Renal cortical epithelial cell (primary cell): ENCODE data around the gene ADRA2B. TPM values are rescaled to one million over a fixed set of nuclear protein-coding genes. Genes with fewer than 3 reads are reported as not detected.
"Not testable (repeated sequence)": the region's sequence is repeated elsewhere in the genome, so short reads cannot be mapped to it uniquely, and the experiment has no call there.

Experiments
- DNase-seq: peaks from one replicate; pipeline ENCODE4 v3.0.0-alpha.2; 2011; ENCODE audit warnings: low read depth
- total RNA-seq: library from RNA; depleted of rRNA; stranded (reverse); fragments of >200 nt; gene quantifications from 2 replicates; pipeline ENCODE4 v1.2.3, GENCODE V29; 2014

ADRA2B gene
- not detected in 2 replicates for total RNA-seq

GRCh38 chr2:96116424-96116878, at the start of gene ADRA2B:
ADRA2B (minus strand) TSS chr2:96116571; CDS start chr2:96116149, 422 bp downstream.
- DNase-seq, result no peak

DNA sequence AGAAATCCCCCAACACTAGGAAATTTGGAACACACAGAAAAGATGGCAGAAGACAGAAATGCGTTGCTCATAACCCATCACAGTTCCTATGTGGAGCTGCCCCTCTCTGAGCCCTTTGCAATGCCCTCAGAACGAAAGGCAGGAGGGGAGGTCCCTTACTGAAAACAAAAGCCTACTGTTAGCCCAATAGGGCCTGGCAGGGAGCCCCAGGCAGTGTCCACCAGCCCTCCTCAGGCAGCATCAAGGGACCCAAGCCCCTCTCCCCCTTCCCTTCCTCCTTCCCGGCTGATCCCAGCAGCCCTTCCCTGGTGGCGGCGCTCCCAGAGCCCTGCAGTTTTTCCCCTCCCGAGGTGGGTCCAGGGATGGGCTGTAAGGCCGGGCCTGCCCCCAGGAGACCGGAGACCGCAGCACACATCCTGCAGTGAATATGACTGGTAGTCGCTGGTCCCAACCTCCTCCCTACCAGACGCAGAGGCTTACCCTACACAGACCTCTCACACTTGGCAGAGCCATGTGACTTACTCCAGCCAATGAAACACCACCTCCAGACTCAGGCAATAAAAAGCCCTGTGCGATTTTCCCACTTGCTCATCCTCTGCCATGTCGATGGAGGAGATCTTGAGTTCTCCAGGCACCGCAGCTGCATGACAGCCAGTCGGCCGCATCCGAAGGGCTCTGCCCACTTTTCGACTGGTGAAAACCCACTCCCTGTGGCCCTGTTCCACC, 48.3 kb upstream of the ADRA2B start:
- no peak for DNase-seq

- no peak for DNase-seq
Observed at GRCh38 chr2:96163768-96164429, 47.5 kb upstream of the ADRA2B start.

DNA sequence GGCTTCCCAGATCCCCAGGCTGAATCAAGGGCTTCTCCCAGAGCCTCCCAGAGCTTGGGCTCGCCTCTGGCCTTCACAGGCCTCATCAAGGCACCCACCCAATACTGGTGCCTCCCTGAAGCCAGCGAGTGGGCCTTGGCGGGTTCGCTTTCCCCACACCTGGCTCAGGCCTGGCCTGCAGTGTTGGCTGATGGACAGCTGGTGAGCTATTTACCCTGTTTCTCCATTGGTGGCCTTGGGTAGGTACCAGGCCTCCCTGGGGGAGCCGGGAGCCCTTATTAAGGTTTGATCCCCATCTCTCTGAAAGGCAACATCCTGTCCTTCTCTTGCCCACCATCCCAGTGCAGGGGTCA, 47.0 kb upstream of the ADRA2B start:
- no peak for DNase-seq

DNA sequence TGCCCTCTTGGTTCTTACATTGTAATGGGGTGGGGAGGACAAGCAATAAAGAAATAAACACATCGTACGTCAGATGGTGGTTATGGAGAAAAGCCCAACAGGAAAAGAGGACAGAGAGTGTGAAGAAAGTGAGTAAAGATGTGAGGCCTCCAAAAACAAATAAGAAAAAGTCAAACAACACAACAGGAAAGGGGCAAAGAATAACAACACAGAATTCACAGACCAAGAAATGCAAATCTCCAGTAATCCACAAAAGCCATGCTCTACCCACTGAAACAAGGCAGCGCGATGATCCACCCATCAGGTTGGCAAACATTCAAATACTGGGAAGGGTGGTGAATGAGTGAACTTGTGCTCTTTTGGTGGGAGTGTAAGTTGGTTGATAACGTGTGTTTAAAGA, 45.5 kb upstream of the ADRA2B start:
- DNase-seq, result no peak

DNA sequence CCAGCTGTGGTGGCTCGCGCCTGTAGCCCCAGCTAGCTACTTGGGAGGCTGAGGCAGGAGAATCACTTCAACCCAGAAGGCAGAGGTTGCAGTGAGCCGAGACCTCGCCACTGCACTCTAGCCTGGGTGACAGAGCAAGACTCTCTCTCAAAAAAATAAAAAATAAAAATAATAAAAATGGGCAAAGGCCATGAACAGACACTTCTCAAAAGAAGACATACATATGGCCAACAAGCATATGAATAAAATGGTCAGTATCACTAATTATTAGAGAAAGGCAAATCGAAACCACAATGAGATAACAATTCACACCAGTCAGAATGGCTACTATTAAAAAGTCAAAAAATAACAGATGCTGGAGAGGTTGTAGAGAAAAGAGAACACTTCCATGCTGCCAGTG, 44.0 kb upstream of the ADRA2B start:
- DNase-seq, result not testable (repeated sequence)

GRCh38 chr2:96159084-96159830, 42.9 kb upstream of the ADRA2B start:
- DNase-seq, result no peak

- DNase-seq, result no peak
Observed at GRCh38 chr2:96158554-96158940, 42.2 kb upstream of the ADRA2B start.

- DNase-seq, result no peak
Observed at GRCh38 chr2:96157649-96158553, 41.5 kb upstream of the ADRA2B start.

DNA sequence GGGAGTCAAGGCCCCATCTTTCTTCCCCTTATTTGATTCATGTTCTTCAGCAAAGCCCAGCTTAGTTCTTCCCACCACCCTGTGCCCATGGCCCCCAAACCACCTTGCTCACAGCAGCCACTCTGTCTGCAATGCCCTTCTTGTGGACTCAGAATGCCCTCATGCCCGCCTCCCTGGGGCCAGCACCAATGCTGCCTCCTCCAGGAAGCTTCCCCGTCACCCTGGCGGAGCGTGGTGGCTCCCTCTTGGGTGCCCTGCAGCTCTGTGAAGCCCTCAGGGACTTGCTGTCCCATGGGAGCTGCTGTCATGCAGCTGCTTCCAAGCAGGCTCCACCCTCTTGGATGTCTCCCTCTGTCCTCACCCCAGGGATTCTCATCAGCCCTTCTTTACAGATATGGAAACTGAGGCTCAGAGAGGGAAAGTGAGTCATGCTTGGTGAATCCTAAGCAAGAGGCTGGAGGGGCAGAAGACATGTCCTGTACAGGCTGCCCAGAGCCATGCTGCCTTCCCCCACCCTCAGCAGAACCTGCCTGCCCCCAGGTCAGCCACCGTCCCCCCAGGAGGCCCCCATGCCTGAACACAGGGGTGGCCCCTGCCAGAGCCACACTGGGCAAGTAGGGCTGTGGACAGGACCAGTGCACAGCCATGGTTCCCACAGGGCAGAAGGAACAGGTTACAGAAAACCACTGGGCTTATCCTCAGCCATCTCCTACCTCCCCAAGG, 40.7 kb upstream of the ADRA2B start:
- no peak for DNase-seq

DNA sequence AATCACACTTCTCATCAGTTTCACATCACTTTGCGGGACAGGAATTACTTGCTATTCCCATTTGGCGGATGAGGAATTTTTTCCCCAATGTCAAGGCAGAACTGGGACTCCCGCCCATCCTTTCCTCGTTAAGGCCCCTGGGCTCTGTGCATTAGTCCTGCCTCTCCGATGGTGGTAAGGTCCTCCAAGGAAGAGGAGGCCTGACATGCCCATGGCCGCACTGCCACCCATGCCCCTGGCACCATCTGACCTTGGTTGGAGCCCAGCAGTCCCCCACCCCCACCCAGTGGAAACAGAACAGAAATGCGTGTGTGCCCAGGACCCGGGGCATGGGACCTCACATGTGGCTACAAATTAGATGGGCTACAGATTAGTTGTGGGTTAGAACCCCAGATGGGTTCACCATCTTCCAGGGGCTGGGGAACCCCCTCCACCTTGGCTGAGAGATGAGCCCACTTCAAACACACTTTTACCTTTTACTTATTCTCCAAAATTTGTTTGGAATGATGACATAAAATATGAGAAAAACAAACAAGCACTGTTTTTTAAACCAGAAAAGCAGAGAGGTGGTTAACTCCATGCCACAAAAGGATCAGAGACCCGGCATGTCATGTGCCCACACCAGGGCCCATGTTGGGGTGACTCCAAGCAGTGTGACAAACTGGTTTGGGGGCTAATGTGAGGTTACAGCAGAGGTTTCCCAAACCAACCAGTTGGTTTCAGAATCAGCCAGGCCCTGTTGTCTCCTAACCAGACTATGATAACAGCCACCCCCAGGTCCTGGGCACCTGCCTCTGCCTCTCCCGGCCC, 39.8 kb upstream of the ADRA2B start:
- DNase-seq, result no peak

DNA sequence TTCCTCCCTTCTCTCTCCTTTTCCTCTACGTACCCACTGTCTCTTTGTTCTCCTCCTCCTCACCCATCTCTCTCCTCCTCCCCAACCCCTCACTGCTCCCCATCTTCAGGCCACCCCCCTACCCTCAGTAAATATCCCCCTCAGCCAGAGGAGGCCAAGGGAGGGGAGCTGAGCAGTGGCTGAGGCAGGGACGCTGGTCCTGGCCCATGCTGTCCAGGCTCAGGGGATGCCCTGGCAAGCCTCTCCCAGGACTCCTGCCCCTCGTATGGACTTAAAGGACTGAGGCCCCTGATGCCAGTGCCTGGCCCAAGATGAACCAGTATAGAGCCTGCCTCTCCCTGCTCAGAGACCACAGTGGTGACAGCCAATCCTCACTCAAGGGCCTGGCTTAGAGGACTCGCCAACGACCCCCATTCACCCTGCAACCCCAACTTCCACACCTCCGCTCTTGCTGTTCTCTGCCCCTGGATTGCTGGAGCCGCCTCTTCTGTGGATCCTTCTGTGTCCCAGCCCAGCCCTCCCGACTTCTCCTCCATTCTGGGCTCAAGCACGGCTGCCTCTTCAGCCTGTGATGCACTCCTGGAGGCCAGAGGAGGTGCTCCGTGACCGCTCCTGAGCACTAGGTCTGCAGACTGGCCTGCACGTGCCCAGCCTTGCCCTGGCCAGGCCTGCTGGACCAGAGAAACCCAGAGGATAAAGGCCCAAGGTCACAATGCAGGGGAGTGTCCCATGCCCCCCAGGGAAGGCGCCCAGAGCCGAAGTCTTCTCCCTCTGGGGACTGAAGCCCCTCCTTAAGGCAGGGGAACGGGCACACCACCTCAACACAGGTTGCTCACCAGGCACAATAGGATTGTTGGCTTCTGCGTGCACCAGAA, 38.4 kb upstream of the ADRA2B start:
- DNase-seq, result no peak

GRCh38 chr2:96153991-96154431, 37.6 kb upstream of the ADRA2B start:
- DNase-seq, result no peak

- no peak for DNase-seq
Observed at GRCh38 chr2:96153291-96153713, 36.9 kb upstream of the ADRA2B start.

GRCh38 chr2:96152304-96153161, 36.2 kb upstream of the ADRA2B start:
- DNase-seq, result no peak

DNA sequence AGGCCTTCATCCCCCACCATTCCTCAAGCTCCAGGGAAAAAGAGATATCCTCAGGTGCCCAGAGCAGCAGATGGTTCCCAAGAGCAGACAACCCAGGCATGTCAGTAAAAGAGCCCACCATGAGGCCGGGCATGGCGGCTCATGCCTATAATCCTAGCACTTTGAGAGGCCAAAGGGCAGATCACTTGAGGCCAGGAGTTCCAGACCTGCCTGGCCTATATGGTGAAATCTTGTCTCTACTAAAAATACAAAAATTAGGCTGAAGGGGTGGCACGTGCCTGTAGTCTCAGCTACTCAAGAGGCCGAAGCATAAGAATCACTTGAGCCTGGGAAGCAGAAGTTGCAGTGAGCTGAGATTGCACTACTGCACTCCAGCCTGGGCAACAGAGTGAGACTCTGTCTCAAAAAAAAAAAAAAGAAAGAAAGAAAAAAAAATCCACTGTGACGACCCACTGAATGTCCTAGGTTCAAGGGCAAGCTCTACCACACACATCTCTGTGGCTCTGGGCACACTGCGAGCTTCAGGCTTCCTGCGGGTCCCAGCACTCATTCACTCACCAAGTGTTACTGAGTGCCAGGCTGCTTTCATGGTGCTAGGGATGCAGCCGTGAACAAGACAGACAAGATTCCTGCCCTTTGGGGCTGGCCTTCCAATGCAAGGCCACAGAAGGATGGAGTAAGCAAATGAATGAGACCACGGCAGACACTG, 35.4 kb upstream of the ADRA2B start:
- no peak for DNase-seq

- DNase-seq, result no peak
Observed at GRCh38 chr2:96150791-96151594, 34.6 kb upstream of the ADRA2B start.
